GM21526 (cell line): Measurements from ENCODE around the gene C10orf105.

Experiments used
- ATAC-seq: cut with Tn5 transposase; IDR thresholded peaks from one replicate; pipeline ENCODE4 v1.9.1; 2021; ENCODE audit warnings: moderate library complexity; ENCODE audit not compliant: unreplicated experiment, low FRiP score

C10orf105 gene

DNA sequence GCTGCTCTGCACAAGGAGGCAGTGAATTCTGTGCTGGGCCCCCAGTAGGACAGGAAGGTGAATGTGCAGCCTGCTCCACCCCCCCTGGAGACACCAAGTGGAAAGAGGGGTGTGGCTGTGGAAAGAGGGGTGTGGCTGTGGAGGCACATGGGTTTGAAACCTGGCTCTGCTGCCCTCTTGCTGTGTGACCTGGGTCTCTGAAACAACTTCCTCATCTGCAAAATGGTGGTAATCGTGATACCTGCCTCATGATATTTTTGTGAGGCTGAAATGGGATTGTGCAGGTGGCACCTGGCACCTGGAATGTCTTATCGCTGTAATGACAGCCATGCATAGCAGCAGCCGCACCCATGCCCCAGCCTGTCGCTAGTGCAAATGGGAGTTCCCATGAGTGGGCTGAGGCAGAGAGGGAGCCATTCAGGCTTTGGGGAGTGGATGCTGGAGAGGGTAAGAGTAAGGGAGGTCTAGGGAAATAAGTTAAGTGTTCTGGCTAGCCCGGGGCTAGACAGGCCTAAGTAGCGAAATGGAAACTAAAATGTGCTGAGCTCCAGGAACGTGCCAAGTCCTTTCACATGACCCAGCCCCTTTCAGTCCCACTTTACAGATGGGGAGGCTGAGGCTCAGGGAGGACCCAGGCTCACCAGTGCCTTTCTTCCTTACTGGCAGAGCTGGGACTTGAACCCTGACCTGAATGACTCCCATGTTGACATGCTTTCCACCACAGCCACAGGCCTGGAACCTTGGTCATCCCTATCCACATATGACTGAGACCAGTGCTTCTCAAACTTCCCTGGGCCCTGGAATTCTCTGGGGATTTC, 35.0 kb downstream of the C10orf105 start:
- ATAC-seq = no peak

DNA sequence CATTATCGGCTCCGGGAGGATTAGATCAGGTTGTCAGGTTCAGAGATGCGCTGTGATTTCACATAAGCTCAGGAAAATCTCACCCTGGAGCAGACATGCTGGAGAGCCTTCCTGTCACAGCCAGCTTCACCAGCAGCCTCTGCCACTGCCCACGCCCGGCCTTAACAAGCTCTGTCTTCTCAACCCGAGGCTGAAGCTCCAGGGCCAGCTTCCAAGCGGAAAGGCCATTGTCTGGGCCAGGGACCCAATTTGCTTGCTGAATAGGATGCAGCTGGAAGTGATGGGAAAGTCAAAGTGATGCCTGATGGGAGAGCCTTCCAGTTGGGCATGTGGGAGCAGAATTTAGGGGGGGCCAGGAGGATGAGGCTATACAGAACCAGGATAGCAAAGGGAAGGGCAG, 36.3 kb downstream of the C10orf105 start:
- no peak for ATAC-seq

DNA sequence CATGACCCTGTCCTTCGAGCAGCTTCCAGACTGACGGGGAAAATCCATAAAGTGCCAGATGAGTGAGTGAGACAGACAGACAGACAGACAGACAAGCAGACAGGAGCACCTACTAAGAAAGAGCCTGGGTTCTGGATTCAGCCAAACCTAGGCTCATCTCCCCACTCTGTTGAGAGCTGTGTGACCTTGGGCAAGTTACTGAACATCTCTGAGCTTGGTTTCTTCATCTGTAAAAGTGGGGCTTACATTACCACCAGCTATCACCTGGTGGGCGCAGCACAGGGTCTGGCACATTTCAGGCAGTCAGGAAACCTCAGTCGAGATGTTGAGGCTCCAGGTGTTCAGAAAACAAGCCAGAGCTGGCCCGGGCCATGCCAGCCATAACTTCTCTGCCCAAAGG, 37.6 kb downstream of the C10orf105 start:
- no peak for ATAC-seq

- ATAC-seq = no peak
Measured at GRCh38 chr10:71679425-71679824, 40.2 kb downstream of the C10orf105 start.

DNA sequence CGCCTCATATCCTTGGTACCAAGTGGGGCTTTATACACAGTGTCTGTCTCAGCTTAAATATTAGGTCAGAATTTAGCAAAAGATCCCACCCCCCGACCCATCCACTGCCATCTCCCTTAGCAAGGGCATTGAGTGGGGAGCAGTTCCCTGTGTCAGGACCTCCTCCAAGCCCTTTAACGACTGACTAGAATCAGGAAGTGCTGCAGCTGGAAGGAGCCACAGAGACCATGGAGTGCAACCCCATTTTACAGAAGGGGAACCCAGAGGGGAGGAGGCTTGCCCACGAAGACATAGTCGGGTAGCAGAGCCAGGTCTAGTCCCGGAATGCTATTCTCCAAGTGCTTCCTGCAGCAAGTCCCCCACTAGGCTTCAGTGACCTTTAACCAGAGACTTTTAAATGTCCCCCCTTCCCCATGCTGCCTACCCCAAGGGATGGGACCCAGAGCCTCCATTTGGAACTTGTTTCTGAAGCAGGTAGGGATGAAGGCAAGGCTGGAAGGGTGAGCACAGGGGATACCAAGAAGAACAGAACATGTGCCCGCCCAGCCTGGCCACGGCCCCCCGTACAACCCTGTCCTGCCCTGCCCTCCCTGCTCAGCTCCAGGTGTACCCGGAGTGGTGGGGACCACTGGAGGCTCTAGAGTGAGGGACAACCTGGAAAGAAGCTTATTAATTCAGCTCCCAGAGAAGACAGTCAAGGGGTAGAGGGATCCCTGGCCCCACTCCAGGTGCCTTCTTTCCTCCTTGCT, 41.3 kb downstream of the C10orf105 start:
- ATAC-seq = no peak

DNA sequence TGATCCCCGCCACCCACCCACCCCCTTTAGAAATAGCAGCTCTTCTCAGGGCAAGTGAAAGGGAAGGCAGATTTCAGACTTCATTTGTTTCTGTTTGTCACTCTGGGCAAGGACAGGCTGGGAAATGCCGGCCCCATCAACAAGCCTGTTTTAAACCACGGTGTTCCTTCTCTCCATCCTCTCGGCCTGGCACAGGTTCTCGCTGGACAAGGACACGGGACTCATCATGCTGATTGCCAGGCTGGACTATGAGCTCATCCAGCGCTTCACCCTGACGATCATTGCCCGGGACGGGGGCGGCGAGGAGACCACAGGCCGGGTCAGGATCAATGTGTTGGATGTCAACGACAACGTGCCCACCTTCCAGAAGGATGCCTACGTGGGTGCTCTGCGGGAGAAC, 42.3 kb downstream of the C10orf105 start:
- no peak for ATAC-seq

GRCh38 chr10:71675295-71675970, 44.1 kb downstream of the C10orf105 start:
- no peak for ATAC-seq

DNA sequence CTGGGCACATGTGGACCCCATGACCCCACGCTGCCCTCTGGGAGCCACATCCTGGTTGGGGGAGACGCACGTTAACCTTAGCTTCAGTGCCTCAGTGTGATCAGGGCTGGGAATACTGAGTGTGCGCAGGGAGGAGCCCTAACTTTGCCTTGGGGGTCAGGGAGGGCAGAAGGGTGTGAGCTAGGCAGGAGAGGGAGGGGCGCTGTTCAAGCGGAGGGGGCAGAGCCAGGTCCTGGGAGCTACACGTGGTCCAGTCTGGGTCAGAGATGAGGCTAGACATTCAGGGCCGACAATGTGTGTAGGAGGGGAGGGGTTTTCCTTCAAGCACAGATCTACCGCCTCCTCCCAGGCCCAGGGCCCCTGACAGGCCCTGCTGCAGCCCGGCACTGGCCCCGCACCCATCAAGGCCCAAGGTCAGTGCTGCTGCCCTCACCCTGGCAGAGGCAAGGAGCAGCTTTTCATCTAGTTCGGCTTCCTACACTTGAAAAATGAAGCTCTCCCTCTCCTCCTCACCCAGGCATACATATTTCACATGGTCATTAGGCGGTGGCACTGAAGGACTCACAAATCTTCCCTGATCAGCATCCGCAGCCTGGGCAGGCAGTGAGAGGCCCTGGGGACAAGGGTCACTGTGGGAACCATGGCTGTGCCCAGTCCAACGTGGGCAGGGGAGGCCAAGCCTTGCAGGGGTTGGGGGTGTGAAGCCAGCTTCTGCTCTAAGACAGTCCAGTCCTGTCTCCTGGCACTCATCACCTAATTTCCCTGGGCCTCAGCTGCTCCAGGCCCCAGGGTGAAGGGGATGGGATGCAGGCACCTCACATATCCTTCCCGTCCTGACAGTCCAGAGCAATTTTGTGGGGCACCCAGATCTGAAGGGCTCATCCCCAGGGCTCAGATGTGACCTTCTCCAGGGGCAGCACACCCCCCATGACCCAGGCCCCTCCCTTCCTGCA, 47.3 kb downstream of the C10orf105 start:
- no peak for ATAC-seq

GRCh38 chr10:71667387-71667752, 52.2 kb downstream of the C10orf105 start:
- ATAC-seq = no peak

- ATAC-seq = no peak
Measured at GRCh38 chr10:71666639-71667386, 52.8 kb downstream of the C10orf105 start.

GRCh38 chr10:71665456-71665855, 54.1 kb downstream of the C10orf105 start:
- ATAC-seq = no peak

- ATAC-seq = no peak
Measured at GRCh38 chr10:71664585-71664984, 55.0 kb downstream of the C10orf105 start.

DNA sequence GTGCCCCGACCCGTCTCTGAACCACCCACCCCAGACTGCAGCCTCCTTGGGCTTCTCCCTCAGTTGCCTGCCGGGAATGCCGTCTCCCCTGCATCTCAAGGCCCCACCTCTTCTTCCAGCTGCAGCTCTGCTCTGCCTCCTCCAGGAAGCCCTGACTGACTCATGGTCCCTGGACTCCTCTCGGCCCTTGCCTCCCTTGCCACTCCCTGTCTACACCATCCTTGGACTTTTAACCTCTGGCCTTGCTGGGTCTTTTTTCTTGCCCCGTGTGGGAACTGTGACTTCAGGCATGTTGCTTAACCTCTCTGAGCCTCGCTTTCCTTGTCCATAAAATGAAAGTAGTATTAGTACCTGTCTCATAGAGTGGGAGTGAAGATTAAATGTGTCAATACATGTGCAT, 56.3 kb downstream of the C10orf105 start:
- no peak for ATAC-seq

- no peak for ATAC-seq
Measured at GRCh38 chr10:71661779-71662336, 57.7 kb downstream of the C10orf105 start.
